HG03432 (cell line): ENCODE measurements around the gene RASGRP4.

Experiments
- ATAC-seq: cut with Tn5 transposase; IDR thresholded peaks from one replicate; pipeline ENCODE4 v1.9.1; 2021; ENCODE audit warnings: mild to moderate bottlenecking, moderate library complexity; ENCODE audit not compliant: unreplicated experiment

Gene RASGRP4

GRCh38 chr19:38391911-38392464 is 34.0 kb downstream of the RASGRP4 start:
- ATAC-seq, result no peak

- ATAC-seq, result no peak
Measured at GRCh38 chr19:38389957-38390924, 35.8 kb downstream of the RASGRP4 start.

- no peak for ATAC-seq
Measured at GRCh38 chr19:38389101-38389925, 36.7 kb downstream of the RASGRP4 start.

- ATAC-seq, result no peak
Measured at GRCh38 chr19:38388349-38389100, 37.5 kb downstream of the RASGRP4 start, which contains the start of gene SPRED3. SPRED3 (plus strand) TSS chr19:38388697; CDS start chr19:38390303, 1,606 bp downstream.

- ATAC-seq, result peak; percentile 55
Measured at GRCh38 chr19:38387550-38388348, 38.3 kb downstream of the RASGRP4 start, which contains the start of gene GGN. GGN (minus strand) TSS chr19:38388034; CDS start chr19:38387261, 773 bp downstream.

GRCh38 chr19:38386971-38387549 is 39.0 kb downstream of the RASGRP4 start:
- no peak for ATAC-seq

- ATAC-seq, result no peak
Measured at GRCh38 chr19:38386300-38386970, 39.6 kb downstream of the RASGRP4 start.

- ATAC-seq, result no peak
Measured at GRCh38 chr19:38385804-38386257, 40.2 kb downstream of the RASGRP4 start.

GRCh38 chr19:38385057-38385803 is 40.8 kb downstream of the RASGRP4 start:
- ATAC-seq, result no peak

GRCh38 chr19:38384209-38385027 is 41.6 kb downstream of the RASGRP4 start:
- ATAC-seq, result no peak

- no peak for ATAC-seq
Measured at GRCh38 chr19:38383743-38384142, 42.3 kb downstream of the RASGRP4 start.

- no peak for ATAC-seq
Measured at GRCh38 chr19:38383184-38383583, 42.8 kb downstream of the RASGRP4 start.

- no peak for ATAC-seq
Measured at GRCh38 chr19:38381138-38381537, 44.9 kb downstream of the RASGRP4 start.

- no peak for ATAC-seq
Measured at GRCh38 chr19:38378866-38379265, 47.2 kb downstream of the RASGRP4 start.

- no peak for ATAC-seq
Measured at GRCh38 chr19:38377052-38377451, 49.0 kb downstream of the RASGRP4 start.

GRCh38 chr19:38376576-38376975 is 49.4 kb downstream of the RASGRP4 start:
- ATAC-seq, result no peak

GRCh38 chr19:38375748-38376147 is 50.3 kb downstream of the RASGRP4 start:
- no peak for ATAC-seq
